LNCaP clone FGC (cell line): ENCODE measurements around the gene SLC45A1.

ENCODE experiments used
- DNase-seq: peaks from one replicate; pipeline ENCODE4 v3.0.0-alpha.2; 2011; ENCODE audit warnings: low read depth
- H3K4me3 ChIP-seq: 2 replicates; pipeline ENCODE4 v1.5.1; 2011; ENCODE audit warnings: mild to moderate bottlenecking, low read depth, low read length, control low read depth
- CTCF ChIP-seq: IDR thresholded peaks from 2 replicates; pipeline ENCODE4 v1.5.1; 2012; ENCODE audit warnings: mild to moderate bottlenecking; ENCODE audit not compliant: control insufficient read depth, insufficient read depth; ENCODE audit errors: extremely low read depth

SLC45A1 gene

GRCh38 chr1:8307628-8308027 lies 10.3 kb upstream of the SLC45A1 start:
- no peak overlapping the region for H3K4me3 ChIP-seq
- TF ChIP-seq CTCF = no peak
- no peak for DNase-seq

GRCh38 chr1:8311068-8311718 lies 6.7 kb upstream of the SLC45A1 start:
- H3K4me3 ChIP-seq = no peak overlapping the region
- no peak for TF ChIP-seq CTCF
- DNase-seq = no peak

GRCh38 chr1:8312235-8313218 lies 5.4 kb upstream of the SLC45A1 start:
- H3K4me3 ChIP-seq = no peak overlapping the region
- peak; percentile 14 for DNase-seq
- TF ChIP-seq CTCF = no peak

GRCh38 chr1:8313231-8313630 lies 4.7 kb upstream of the SLC45A1 start:
- TF ChIP-seq CTCF = no peak
- H3K4me3 ChIP-seq = no peak overlapping the region
- no peak for DNase-seq

- peak; percentile 98 for TF ChIP-seq CTCF
- peak; percentile 35 for DNase-seq
- no peak overlapping the region for H3K4me3 ChIP-seq
These were observed 3.3 kb upstream of the SLC45A1 start for GRCh38 chr1:8314346-8315280.
